GM21423 (cell line): ENCODE results near the gene CD58.

Experiments used
- ATAC-seq: cut with Tn5 transposase; IDR thresholded peaks from one replicate; pipeline ENCODE4 v1.9.1; 2021; ENCODE audit warnings: mild to moderate bottlenecking, moderate library complexity; ENCODE audit not compliant: unreplicated experiment

The CD58 gene

DNA sequence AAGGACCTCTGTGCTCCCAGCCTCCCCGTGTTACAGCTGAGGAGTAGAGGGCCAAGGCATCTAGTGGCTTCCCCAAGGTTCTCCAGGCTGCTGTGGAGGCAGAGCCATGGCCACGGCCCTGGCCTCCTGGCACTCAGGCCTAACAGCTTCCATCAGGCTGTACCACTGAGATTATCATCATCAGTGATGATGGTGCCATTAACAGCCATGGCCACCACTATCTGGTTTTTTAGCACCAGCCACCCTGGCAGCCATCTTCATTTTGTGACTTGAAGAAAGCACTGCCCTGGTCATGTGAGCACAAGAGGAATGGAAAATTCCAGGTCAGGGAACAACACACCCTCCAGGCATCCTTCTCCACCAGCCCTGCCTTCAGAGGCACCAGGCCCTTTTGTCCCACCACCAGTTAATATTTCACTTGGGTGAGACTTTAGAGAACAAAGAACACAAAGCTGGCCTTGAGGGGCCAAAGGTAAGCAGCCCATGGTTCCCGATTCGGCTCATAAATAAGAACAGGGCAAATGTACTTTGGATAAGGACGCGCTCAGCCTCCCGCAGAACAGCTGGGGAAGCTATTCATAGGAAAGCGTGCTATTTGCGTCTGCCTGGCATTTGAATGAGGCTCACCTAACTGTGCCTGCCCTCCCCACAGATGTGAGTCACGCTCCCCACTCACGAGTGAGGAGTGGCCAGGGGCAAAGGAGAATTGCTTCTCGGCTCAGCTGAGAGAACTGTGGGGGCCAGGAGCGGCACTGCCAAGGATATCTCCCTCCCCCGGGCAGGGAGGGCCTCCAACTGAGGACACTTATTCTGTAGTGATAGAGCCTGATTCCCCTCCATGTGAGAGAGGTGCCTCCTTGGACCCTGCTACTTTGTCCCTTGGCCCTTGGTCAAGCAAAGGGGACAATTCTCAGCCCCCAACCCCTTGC is 95.6 kb downstream of the CD58 start:
- no peak for ATAC-seq

GRCh38 chr1:116472431-116472961 is 98.3 kb downstream of the CD58 start:
- no peak for ATAC-seq

- no peak for ATAC-seq
Observed at GRCh38 chr1:116471241-116471640, 99.6 kb downstream of the CD58 start.

GRCh38 chr1:116470671-116471070 is 100.2 kb downstream of the CD58 start:
- no peak for ATAC-seq

DNA sequence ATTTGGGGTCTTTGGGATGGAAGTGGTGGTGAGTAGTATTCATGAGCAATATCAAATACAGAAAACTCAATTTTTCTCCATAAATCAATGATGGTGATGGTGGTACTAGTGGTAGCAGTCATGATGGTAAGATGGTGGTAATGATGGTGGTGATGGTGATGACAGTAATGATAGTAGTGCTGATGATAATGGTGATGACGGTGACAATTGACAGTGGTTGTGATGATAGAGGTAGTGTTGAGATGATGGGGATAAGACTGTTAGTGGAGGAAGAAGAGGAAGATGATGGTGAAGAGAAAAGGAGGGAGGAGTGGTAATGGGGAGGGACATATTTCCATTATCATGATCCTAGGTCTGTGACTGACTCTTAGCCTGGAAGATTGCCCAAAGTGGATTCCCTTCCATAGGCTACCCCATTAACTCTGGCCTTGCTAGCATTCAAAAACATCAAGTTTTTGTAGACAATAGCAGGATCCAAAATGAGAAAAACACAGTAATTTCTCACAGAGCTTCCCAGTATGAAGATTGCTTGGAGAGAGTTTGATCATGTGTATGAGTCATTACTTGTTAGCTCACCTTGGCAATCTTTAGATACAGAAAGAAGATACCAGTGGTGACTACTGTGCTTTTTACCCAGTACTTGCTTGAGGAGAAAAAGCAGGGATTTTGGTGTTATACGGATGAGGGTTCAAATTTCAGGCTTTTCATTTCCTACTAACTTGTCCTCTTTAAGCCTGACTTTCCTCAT is 103.8 kb downstream of the CD58 start:
- no peak for ATAC-seq

- ATAC-seq = no peak
Observed at GRCh38 chr1:116465845-116466685, 104.8 kb downstream of the CD58 start.

DNA sequence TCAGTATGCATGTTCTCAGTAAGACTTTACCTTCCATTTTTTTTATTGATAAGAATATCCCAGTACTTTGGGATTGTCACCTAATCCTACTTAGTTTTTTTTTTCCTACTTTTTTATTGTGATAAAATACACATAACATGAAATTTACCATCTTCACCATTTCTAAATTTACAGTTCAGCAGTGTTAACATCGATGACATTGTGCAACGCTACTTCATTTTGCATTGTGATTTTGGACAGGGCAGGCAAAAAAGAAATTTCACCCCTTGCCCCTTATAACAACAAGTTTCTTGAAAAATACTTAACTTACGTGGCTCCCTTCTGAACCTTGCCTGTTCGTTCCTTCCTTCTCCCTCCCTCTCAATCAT is 105.4 kb downstream of the CD58 start:
- ATAC-seq = no peak
